ENCODE measurements around the gene DUS3L.

The DUS3L gene

DNA sequence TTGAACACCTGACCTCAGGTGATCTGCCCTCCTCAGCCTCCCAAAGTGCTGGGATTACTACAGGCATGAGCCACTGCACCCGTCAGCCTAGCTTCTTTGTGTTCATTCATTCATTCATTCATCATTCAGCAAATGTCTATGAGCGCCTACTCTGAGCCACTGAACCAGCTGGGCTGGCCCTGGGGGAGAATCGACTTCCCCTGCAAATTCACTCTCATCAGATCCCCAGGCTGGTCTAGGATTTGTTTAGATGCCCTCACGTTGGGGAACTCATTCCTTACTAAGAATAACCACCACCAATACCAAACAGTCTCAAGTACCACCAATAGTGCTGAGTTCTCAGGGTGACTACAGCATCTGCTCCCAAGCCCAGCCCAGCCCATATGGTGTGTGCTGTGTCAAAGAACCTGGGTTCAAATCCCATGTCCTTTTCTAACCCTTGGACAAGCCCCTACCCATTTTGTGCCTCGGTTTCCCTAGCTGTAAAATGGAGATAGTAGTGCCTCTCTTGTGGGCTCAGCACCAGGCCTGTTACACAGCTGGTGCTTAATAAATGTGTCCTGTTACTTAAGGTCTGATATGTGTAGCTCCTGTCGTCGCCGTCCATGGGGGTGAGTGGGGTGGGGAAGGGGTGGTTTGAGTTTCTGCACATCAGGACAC, 30.7 kb upstream of the DUS3L start:
- DNase-seq: no peak

DNA sequence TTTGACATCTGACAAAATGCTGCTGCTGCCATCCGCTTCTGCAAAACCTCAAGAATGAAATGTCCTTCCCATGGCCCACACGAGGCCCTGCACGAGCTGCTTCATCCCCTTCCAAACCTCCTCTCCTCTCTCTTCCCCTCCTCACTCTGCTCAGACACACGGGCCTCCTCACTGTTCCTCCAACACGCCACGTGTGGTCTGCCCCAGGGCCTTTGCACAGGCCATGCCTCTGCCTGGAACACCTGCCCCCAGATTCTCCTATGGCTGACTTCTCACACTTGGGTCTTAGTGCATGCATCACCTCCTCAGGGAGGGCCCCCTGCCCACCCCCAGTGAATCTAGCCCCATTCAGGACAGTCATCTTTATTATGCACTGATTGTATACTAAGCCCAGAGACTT, 29.8 kb upstream of the DUS3L start:
- no peak for DNase-seq

DNA sequence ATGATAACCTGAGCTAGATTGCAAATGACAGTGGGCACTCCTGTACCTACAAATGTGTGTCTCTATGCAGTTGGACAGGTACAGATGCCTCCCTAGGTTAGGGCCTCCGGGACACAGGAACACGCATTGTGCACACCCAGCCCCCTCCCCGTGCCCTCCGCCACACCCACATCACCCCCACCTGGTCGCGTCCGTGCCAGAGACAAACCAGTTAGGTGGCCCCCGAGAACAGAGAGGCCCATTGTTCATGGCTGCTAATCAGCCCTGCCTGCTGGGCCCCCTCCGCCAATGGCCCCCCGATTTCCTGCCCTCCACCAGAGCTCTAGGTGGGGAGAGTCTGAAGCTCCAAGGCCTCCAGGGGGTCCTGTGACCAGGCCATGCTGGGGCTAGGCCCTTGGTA, 27.6 kb upstream of the DUS3L start:
- no peak for DNase-seq

DNA sequence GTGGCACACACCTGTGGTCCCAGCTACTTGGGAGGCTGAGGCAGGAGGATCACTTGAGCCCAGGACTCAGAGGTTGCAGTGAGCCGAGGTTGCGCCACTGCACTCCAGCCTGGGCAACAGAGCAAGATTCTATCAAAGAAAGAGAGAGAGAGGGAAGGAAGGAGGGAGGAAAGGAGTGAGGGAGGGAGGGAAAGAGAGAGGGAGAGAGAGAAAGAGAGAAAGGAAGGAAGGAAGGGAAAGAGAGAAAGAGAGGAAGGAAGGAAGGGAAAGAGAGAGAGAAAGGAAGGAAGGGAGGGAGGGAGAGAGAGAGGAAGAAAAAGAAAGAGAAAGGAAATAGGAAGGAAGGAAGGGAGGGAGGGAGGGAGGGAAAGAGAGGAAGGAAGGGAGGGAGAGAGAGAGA, 26.3 kb upstream of the DUS3L start:
- DNase-seq: no peak

DNA sequence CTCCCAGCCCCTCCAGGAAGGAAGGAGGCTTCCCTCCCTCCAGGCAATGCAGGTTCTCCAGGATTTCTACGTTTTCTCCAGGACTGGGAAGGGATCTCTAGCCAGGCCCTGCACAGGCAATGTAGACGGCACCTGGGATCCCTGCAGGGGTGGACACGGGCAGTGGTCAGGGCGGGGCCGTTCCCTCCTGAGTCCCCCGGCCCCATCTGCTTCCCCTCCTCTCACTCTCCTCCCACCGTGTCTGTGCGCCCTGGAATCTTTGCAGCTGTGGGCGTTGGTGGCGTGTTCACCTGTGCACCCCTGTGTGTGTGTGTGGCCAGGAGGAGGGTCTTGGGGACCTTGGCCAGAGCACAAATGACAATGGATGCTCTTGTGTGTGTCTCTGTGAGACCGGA, 23.9 kb upstream of the DUS3L start:
- no peak for DNase-seq

DNA sequence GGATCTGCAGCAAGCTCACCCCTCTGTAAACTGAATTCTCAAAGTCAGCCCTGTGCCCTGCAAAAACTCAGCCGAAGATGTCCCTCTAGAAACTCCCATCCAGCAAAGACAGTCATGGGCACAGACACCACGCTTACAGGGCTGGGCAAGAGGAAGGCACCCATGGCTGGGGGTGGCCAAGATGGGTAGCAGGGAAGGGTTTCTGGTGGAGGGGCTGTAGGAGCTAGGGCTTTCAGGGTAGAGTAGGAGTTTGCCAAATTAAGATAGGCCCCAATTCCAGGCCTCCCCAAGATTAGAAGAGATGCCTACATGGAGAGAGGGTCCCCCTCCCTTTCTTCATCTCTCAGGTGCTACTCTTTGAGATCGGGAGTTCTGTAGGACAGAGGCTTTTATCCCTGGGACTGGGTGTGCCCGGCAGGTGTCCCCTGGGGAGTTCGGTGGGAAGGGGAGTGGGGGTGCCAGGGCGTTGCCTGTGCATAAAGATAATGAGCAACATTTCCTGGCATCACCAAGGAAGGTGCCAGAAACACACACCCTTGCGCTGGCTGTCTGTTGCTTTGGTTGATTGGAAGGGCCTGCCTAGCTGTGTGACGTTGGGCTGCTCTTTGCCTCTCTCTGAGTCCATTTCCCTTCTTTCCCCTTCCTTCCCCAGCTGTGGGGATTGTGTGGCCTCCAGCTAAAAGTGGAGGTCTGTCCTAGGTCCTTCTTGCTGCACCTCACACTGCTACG, 23.3 kb upstream of the DUS3L start:
- no peak for DNase-seq

DNA sequence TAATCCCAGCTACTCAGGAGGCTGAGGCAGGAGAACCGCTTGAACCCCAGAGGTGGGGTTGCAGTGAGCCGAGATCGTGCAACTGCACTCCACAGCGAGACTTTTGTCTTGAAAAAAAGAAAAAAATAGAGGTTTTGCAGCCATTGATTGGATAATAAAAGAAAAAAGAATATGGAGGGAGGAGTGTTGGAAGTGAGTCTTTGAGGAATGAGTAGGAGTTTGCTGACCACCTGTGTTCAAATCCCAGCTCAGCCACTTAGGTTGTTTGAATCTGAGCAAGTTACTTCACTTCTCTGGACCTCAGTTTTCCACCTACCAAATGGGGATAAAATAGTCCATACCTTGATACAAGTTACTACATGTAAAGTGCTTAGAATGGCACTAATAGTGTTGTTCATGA, 20.2 kb upstream of the DUS3L start:
- no peak for DNase-seq

DNA sequence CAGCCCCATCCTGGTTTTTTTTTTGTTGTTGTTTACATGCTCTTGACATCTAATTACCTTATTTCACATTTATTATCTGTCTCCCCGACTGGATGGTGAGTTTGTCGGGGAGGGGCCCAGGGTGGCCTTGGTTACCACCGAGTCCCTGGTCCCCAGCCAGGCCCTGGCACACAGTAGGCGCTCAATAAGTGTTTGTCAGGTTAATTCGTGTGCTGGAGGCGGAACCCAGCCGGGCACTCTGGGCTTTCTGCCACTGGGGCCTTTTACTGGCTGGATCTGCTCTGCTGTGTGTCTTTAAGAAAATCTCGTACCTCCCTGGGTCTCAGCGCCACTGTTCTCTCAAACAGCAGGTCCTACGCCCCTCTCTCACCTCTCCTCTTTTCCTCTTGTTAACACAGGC, 18.5 kb upstream of the DUS3L start:
- DNase-seq: no peak

DNA sequence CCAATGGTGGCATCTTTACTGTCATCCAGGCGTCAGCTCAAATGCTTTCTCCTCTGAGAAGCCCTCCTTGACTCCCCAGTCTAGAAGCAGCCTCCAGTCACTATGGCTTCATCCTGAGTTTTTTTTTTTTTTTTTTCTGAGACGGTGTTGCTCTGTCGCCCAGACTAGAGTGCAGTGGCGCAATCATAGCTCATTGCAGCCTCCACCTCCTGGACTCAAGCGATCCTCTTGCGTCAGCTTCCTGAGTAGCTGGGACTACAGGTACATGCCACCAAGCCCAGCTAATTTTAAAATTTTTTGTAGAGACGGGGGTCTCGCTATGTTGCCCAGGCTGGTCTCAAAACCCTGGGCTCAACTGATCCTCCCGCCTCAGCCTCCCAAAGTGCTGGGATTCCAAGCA, 18.1 kb upstream of the DUS3L start:
- DNase-seq: no peak

DNA sequence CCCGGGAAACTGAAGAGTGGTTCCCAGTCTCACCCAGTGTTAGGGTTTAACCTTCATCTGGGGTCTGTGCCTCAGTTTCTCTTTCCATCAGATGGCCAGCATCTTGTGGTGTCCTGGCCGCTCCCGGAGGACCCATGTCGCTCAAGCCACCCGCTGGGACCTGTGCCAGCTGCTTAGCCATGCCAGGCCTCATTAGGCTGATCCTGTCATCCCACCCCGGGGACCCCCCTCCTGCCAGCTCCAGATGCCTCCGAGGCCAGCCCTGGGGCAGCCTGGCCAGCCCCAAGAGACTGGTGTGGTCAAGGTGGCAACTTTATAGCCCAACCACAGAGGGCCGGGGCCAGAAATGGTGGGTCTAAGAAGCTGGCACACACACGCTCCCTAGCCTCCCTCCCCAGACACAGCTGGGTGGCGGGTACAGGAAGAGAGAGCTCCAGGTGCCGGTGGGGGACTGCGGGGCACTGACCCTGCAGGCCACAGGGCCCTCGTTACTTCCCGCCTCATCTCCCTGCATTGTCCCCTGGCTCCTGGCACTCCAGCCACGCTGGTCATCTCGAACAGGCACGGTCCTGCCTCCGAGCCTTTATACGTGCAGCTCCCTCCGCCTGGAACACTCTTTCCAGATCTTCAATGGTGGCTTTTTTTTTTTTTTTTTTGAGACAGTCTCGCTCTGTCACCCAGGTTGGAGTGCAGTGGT, 17.3 kb upstream of the DUS3L start:
- DNase-seq: no peak

DNA sequence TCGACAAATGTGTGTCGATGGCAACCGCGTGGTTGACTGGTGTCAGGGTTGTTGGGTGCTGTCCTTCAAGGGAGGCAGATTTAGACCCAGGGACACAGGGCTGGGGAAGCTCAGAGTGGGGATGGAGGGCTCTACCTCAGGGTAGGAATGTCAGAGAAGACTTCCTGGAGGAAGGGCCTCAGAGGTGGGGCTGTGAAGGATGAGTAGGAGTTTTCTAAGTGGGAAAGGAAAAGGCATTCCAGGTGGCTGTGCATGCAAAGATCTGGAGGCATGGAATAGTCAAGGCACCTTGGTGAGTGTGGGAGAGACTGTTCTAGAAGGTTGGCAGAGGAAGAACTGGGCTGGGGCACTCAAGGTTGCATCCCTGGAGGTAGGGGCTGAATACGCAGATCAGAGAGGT, 15.9 kb upstream of the DUS3L start:
- no peak for DNase-seq

DNA sequence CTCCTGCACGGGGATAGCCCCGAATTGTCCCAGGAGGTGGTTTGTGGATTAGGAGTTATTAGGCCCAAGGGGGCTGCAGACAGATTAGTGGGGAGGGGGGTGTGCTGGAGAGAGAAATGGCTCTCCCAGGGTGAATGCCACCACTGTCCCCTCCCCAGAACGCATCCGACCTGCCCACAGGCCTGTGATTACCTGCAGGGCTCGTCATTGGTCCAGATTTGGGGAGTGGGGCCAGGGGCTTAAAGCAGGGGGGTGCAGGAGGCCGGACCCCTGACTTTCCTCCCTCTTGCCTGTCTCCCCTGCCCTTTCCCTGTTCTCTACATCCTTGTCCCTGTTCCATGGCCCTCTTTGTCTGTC, 15.1 kb upstream of the DUS3L start:
- DNase-seq: no peak

DNA sequence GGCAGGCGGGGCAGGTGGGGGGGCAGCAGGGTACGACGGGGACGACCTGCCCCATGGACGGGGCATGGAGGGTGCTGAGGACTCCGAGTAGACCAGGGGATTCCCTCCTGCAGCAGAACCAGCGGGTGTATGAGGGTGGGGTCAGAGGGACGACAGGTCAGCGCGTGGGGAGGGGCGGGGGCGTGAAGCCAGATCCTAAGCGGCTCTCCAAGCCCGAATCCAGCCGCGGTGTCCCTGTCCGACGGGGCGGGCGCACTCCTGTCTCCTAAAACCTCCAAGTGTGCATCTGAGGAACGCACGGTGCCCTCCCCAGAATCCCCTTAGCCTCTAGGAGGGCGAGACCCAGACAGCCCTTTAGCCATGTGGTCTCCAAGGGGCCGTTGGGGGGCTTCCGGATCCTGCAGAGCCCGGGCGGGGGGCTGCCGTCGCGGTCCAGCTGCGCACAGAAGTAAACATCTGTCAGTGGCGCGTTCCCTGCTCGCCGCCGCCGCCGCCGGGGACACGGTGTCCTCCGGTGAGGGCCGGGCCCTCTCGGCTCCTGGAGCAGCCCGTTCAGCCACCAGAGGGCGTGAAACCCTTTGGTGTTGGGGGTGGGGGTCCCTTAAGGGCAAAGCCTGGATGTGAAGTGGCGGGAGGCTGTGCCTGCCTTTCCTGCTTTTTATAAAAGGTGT, 14.6 kb upstream of the DUS3L start:
- DNase-seq: peak; percentile 33

DNA sequence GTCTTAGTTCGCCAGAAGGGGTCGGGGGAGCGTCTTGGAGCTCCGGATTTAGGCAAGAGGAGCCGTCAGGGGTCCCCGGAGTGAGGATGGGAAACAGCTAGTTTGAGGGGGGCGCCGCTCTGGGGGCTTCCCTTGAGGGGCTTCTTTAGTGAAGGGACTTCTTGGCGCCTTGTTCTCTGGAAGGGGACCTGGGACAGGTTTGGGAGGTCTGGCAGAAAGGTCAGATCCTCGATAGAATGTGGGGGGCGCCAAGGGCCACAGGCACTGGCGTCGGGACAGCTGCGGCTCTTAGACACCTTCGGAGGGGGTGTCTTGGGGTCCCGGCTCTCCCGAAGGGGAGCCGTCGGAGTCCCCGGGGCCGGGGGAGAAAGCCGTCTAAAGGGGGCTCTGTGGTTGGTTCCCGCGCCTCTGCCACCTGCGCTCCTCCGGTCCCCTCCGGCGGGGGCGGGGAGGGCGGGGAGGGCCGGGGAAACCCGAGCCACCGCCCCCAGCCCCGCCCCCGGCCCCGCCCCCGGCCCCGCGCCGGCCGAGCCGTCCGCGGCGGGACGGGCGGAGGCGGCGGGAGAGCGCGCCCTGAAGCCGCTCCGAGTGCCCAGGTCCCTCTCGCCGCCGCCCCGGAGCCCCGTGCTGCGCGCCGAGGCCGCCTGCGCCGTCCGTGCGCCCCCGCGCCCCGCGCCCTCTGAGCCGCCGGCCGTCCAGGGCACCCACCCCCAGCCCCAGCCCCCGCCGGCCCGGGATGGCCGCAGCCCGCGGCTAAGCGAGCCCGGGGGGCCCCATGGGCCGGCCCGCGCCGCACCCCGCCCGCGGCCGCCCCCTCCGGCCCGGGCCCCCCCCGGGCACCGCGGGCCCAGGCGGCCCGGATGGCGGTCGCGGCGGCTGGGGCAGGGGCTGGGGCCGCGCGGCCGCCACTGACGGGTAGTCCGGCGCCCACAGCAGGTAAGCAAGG, 13.8 kb upstream of the DUS3L start, which contains the start of gene NRTN:
TSS of gene NRTN (plus strand) at position 552 of the 946 bp plus-strand sequence. CDS start 19,099 bp downstream, outside the sequence.
- no peak for DNase-seq

DNA sequence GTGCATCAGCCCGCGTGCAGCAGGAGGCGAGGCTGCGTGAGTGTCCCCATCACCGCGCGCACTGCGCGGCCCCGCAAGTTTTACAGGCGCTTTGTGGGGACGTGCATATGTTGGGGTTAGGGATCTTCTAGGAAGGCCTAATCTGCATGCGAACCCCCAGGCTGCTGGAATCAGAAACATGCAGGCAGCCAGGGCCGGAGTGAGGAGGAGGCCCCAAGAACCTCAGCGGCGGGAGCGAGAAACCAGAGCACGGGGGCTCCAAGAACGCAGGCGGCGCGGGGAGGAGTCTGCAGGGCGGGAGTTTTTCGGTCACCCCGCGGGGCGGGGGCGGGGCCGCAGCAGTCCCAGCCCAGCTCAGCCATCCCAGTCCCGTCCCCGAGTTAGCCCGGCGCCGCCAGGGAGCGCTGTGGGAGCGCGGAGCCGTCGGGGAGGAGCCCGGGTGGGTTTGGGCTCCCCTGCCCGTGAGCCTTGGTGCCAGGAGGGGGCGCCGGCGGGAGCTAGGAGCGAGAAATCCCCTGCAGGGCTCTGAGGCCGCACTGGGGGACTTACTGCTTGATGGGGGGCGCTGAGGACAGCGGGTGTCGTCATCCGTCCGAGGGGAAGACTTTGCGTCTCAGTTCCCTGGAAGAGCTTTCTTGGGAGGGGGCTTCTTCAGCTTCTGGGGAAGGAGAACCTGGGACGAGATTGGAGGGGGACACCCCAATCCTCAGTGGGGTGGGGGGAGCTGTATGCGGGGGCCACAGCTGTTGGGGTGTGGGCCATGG, 13.0 kb upstream of the DUS3L start:
- DNase-seq: peak; percentile 84

DNA sequence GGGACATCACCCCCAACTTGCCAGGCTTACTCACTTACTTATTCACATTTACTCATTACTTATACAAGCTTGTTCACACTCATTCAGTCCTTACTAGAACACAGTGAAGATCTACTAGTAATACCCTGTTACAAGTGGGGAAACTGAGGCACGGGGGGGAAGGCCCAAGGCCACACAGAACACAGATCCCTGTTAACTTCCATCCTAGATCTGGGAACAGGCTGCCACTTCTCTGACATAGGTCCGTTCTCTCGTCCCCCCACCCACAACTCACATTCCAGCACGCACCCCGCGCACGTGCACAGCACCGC, 12.4 kb upstream of the DUS3L start:
- DNase-seq: no peak

DNA sequence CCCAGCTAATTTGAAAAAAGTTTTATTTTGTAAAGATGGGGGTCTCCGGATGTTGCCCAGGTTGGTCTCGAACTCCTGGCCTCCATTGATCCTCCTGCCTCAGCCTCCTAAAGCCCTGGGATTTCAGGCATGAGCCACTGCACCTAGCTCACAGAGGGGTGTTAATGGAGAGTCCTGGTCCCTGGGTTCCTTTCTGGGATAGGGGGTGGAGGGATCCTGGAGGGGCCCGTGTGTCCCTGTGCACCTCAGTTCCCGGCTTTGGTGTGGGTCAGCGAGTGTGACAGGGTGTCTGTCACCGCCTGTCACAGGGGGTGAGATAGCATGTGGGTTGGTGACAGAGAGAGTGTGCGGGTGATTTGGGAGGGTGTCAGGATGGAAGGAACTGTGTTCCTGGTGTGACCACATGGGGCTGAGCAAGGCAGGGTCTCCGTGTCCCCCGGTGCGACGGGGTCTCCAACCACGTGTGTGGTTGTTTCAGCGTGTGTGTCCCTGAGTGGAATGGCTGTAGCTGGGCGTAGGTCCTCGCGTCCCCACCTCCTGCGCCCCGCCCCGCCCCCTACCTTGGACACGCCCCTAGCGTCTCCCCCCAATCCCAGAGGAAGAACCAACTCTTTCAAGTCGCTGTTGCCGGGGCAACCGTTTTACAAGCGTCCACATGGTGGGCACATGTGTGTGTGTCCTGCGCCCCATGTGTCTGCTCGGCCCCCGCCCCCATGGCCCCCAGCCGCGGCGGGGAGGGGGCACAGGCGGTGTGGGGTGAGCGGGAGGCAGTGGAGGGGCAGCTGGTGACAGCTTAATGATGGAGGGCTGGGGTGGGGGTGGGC, 11.0 kb upstream of the DUS3L start:
- no peak for DNase-seq

DNA sequence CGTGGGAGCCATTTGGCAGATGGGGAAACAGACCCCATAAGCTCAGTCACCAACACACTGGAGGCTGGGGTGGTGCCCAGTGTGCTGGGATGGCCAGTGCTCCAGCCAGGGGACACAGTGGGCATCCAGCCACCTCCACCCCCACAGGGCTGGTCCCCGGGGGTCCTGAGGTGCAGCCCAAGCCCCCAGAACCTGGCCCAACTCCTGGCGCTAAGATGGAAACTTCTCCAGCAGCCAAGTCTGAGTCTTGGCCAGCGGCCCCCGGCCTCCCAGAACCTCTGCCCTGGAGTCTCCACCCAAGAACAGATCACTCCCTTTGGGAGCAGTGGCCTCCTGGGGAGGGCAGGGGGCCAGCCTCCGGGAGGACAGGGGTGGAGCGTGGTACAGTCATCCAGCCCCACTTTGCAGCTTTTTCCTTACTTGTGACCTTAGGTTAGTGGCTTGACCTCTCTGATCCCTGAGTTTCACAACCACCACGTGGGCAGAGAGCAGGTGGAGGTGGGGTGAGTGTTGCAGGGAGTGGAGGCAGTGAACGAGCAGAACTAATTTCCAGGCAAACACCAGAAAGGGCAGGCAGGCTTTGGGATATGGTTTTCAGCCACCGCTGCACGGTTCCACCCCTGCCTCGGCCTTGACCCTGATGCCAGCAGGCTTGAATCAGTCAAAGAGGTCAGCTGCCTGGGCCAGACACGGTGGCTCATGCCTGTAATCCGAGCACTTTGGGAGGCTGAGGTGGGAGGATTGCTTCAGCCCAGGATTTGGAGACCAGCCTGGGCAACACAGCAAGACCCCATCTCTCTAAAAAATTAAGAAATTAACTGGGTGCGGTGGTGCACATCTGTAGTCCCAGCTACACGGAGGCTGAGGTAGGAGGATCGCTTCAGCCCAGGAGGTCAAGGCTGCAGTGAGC, 9.7 kb upstream of the DUS3L start:
- DNase-seq: no peak

Measured in NCI-H446 treated with DMSO at 0.1 percent for 48 hours (cell line).